DND-41 (cell line): Measurements from ENCODE around the gene CLDN15.

Source experiments
- ATAC-seq: fragments of 200-7000 bp; cut with Tn5 transposase; 3 replicates; pipeline ENCODE4 v1.9.1; 2021; ENCODE audit warnings: low read depth; ENCODE audit not compliant: insufficient read depth
- DNase-seq: peaks from one replicate; pipeline ENCODE4 v3.0.0-alpha.2; 2020
- H2AFZ ChIP-seq: 2 replicates; pipeline ENCODE4 v1.6.0; 2012; ENCODE audit warnings: low read depth, low read length
- H3K27ac ChIP-seq: 2 replicates; pipeline ENCODE4 v1.5.1; 2012; ENCODE audit warnings: low read length, inconsistent platforms
- H3K27me3 ChIP-seq: fragments of 200-600 bp; sonication (generic); 2 replicates; pipeline ENCODE4 v1.6.0; 2012; ENCODE audit warnings: low read length, mild to moderate bottlenecking, inconsistent platforms; ENCODE audit not compliant: insufficient read depth, poor library complexity
- H3K36me3 ChIP-seq: 2 replicates; pipeline ENCODE4 v1.5.1; 2012; ENCODE audit warnings: low read length, inconsistent platforms; ENCODE audit not compliant: insufficient read depth
- H3K4me1 ChIP-seq: 2 replicates; pipeline ENCODE4 v1.5.1; 2012; ENCODE audit warnings: mild to moderate bottlenecking, low read length; ENCODE audit not compliant: insufficient read depth
- H3K4me2 ChIP-seq: 2 replicates; pipeline ENCODE4 v1.6.0; 2012; ENCODE audit warnings: mild to moderate bottlenecking, moderate library complexity, low read length, inconsistent platforms; ENCODE audit not compliant: insufficient read depth
- H3K4me3 ChIP-seq, 2 experiments: fragments of 200-600 bp in 1 of 2; shearing (Covaris generic) in 1 of 2; 2 replicates each; pipeline ENCODE4 v1.5.1; 2012 to 2016; ENCODE audit warnings: inconsistent platforms in 2 of 2, low read length in 2 of 2, mild to moderate bottlenecking in 2 of 2, low read depth in 1 of 2, moderate library complexity in 1 of 2
- H3K79me2 ChIP-seq: 2 replicates; pipeline ENCODE4 v1.6.0; 2012; ENCODE audit warnings: low read length, inconsistent platforms; ENCODE audit not compliant: insufficient read depth
- H3K9ac ChIP-seq: 2 replicates; pipeline ENCODE4 v1.6.0; 2012; ENCODE audit warnings: low read depth, mild to moderate bottlenecking, inconsistent platforms, low read length, moderate library complexity
- H3K9me3 ChIP-seq: 2 replicates; pipeline ENCODE4 v1.5.1; 2012; ENCODE audit warnings: low read length, moderate library complexity, mild to moderate bottlenecking, inconsistent platforms; ENCODE audit not compliant: insufficient read depth, severe bottlenecking
- H4K20me1 ChIP-seq: 2 replicates; pipeline ENCODE4 v1.6.0; 2012; ENCODE audit warnings: low read length; ENCODE audit not compliant: insufficient read depth
- CTCF ChIP-seq: IDR thresholded peaks from 2 replicates; pipeline ENCODE4 v1.5.1; 2012; ENCODE audit warnings: borderline replicate concordance, low read length, moderate library complexity, mild to moderate bottlenecking; ENCODE audit not compliant: poor library complexity, severe bottlenecking; ENCODE audit errors: extremely low read depth
- EZH2 ChIP-seq: IDR thresholded peaks from 3 replicates; pipeline ENCODE4 v1.6.1; 2012; ENCODE audit warnings: borderline replicate concordance, low read depth, mild to moderate bottlenecking, moderate library complexity, low read length, inconsistent platforms; ENCODE audit not compliant: severe bottlenecking

CLDN15 gene

GRCh38 chr7:101235050-101235449 is 2.6 kb downstream of the CLDN15 start:
- Histone ChIP-seq H3K27me3 (no peaks in the 10 kb centered on the region), H3K79me2 (no peaks in the 10 kb centered on the region), H3K4me2 (no peak overlapping the region), H3K4me1 (no peaks in the 10 kb centered on the region), H3K4me3 (no peak overlapping the region), H3K9me3 (no peaks in the 10 kb centered on the region), H3K27ac (no peak overlapping the region), H2AFZ (no peak overlapping the region), H3K9ac (no peak overlapping the region), H4K20me1 (peaks cover 17% of the 10 kb centered on the region), H3K36me3 (peaks cover 50% of the 10 kb centered on the region)
- 0 out of 3 replicates have a peak, but pooled peaks have one; percentile 16 for ATAC-seq
- no peak for DNase-seq
- TF ChIP-seq CTCF (peak; percentile 51), EZH2 (no peak)

- Histone ChIP-seq H3K4me2 (no peak overlapping the region), H3K27me3 (no peaks in the 10 kb centered on the region), H3K4me3 (no peak overlapping the region), H3K9ac (no peak overlapping the region), H3K79me2 (no peaks in the 10 kb centered on the region), H3K4me1 (no peaks in the 10 kb centered on the region), H4K20me1 (peaks cover 16% of the 10 kb centered on the region), H3K27ac (no peak overlapping the region), H3K36me3 (peaks cover 46% of the 10 kb centered on the region), H2AFZ (no peak overlapping the region), H3K9me3 (no peaks in the 10 kb centered on the region)
- ATAC-seq, result peak; percentile 34; the same call in 1 of the 3 replicates
- TF ChIP-seq CTCF, result no peak
- TF ChIP-seq EZH2, result no peak
- no peak for DNase-seq
These were observed 3.0 kb downstream of the CLDN15 start for GRCh38 chr7:101234636-101235035.

- H3K4me1 ChIP-seq, result no peaks in the 10 kb centered on the region
- no peak overlapping the region for H2AFZ ChIP-seq
- TF ChIP-seq EZH2, result no peak
- H3K79me2 ChIP-seq, result no peaks in the 10 kb centered on the region
- H4K20me1 ChIP-seq, result peaks cover 12% of the 10 kb centered on the region
- ATAC-seq (no peak), DNase-seq (no peak)
- H3K9me3 ChIP-seq, result no peaks in the 10 kb centered on the region
- no peaks in the 10 kb centered on the region for H3K27me3 ChIP-seq
- H3K36me3 ChIP-seq, result peaks cover 43% of the 10 kb centered on the region
- no peak overlapping the region for H3K4me3 ChIP-seq
- no peak overlapping the region for H3K27ac ChIP-seq
- no peak overlapping the region for H3K9ac ChIP-seq
- H3K4me2 ChIP-seq, result no peak overlapping the region
These were observed 3.6 kb downstream of the CLDN15 start for GRCh38 chr7:101233907-101234547.

GRCh38 chr7:101232141-101232850 is 5.3 kb downstream of the CLDN15 start:
- Histone ChIP-seq H3K79me2 (no peaks in the 10 kb centered on the region), H3K9me3 (no peaks in the 10 kb centered on the region), H4K20me1 (peaks cover 9% of the 10 kb centered on the region), H3K36me3 (peaks cover 31% of the 10 kb centered on the region), H3K27me3 (no peaks in the 10 kb centered on the region), H3K9ac (no peak overlapping the region), H3K4me2 (no peak overlapping the region), H3K4me3 (no peak overlapping the region), H3K27ac (no peak overlapping the region), H3K4me1 (no peaks in the 10 kb centered on the region), H2AFZ (no peak overlapping the region)
- DNase-seq (no peak), ATAC-seq (no peak)
- no peak for TF ChIP-seq EZH2
- no peak for TF ChIP-seq CTCF
